DND-41 (cell line): Measurements from ENCODE around the gene IPP.

ENCODE experiments used
- CTCF ChIP-seq: IDR thresholded peaks from 2 replicates; pipeline ENCODE4 v1.5.1; 2012; ENCODE audit warnings: borderline replicate concordance, low read length, moderate library complexity, mild to moderate bottlenecking; ENCODE audit not compliant: poor library complexity, severe bottlenecking; ENCODE audit errors: extremely low read depth
- EZH2 ChIP-seq: IDR thresholded peaks from 3 replicates; pipeline ENCODE4 v1.6.1; 2012; ENCODE audit warnings: borderline replicate concordance, low read depth, mild to moderate bottlenecking, moderate library complexity, low read length, inconsistent platforms; ENCODE audit not compliant: severe bottlenecking

- no peak for TF ChIP-seq CTCF
- TF ChIP-seq EZH2, result no peak
Measured at GRCh38 chr1:45787905-45788304, 37.5 kb upstream of the IPP start.
